ENCODE results near the gene PDPN.
"Not testable (repeated sequence)": the region's sequence is repeated elsewhere in the genome, so short reads cannot be mapped to it uniquely, and the experiment has no call there.

The PDPN gene, protein sequence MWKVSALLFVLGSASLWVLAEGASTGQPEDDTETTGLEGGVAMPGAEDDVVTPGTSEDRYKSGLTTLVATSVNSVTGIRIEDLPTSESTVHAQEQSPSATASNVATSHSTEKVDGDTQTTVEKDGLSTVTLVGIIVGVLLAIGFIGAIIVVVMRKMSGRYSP
- total RNA-seq: 0.18 to 6.7 (median 1.4) reads per million in 18 experiments

DNA sequence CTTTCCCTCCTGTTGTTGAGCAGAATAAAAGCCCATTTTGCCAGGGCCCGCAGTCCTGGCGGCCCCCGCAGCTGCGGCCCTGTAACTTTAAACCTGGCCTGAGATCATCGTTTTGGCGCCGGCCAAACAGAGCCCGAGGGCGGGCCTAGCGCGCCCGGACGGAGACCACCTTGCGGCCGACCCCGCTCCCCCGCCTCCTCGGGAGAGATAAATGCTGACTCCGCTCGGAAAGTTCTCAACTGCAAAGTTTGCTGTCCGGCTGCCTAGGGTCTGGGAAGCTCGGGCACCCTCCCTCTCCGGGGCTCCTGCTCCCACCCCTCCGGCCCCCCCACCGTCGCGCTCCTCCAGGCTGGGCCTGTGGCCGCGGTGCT lies at the start of gene PDPN:
PDPN (plus strand) TSS at position 238 of the 371 bp plus-strand sequence. CDS start 202 bp downstream, outside the sequence.
- DNase-seq: no peak

DNA sequence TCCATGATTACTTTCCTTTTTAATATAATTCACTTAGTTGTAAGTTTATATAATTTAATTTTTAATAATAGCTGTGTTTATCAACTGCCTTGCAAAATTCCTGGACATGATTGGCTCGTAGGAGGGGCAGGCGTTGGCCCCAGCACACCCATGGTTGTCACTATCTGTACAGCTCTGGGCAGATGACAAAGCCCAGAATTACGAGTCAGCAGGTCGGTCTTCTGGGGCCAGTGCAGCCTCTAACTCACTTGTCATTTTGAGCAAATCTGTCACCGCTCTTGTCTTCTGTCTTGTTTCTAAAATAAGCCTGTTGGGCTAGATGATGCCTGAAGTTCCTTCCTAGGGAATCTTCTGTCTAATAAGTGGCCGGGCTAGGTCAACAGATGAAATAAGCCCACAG lies 48.4 kb upstream of the PDPN start:
- no peak for DNase-seq

DNA sequence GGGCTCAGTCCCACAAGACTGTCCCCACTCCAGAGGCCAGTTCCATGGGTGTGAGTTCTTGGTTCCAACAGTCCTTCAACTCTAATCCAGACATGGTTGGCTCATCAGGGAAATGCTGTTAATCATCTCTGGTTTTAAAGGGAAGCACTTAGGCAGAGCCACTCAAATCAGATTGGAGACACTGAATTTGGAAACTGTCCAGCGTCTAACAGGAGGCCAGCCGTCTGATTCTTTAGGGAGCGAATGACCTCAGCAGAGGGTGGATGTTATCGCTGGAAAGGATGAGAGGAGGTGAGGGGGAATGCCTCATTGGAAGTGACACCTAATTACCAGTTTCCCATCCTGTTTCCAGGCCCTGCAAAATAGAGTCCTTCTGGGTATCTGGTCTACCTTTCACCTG lies 47.1 kb upstream of the PDPN start:
- no peak for DNase-seq

DNA sequence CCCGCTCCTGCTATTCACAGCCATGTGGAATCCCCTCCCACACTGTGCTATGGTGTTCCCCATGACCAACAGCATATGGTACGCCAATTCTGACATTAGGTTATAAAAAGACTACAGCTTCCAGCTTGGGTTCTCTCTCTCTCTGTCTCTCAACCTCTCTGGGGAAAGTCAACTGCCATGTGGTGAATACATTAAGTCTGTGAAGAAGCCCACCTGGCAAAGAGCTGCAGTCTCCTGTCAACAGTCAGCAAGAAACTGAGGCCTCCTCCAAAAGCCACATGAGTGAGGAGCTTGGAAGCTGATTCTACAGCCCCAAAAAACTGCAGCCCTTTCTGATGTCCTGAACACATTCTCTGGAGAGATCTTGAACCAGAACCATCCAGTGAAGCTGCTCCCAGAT lies 44.8 kb upstream of the PDPN start:
- DNase-seq: no peak

DNA sequence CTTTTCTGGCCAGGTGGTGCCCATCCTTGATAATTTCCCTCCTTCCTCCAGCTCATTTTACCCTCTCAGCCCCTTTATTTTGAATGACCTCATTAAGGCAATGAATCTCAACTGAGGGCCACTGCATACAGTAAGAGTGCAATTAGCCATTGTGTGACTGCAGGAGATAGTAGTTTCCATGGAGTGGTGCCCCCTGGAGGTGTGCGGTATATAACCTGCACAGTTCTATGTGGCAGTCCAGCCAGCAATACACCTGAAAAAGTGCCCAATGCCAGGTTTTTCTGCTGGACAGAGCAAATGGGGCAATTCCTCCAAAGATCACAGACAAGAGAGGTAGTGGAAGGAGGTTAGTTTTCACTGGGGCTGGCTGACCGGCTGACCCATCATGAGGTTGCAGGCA lies 43.9 kb upstream of the PDPN start:
- DNase-seq: no peak

DNA sequence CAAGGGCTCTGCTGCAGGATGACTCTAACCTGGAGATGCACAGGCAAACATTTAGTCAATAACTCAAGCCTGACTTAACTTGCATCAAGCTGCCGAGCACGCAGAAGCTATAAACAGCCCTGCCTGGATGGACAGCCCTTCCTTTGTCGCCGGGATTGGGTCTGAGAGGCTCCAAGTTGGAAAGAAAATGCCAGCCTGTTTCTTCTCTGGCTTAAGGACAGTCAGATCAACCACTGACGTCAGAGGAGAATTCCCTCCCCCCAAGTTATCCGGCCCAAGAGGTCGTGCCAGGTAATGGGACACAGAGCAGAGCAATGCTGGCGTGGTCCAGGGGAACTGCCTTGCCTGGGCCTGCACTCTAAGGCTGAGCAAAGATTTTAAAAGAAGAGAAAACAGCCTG lies 42.8 kb upstream of the PDPN start:
- no peak for DNase-seq

DNA sequence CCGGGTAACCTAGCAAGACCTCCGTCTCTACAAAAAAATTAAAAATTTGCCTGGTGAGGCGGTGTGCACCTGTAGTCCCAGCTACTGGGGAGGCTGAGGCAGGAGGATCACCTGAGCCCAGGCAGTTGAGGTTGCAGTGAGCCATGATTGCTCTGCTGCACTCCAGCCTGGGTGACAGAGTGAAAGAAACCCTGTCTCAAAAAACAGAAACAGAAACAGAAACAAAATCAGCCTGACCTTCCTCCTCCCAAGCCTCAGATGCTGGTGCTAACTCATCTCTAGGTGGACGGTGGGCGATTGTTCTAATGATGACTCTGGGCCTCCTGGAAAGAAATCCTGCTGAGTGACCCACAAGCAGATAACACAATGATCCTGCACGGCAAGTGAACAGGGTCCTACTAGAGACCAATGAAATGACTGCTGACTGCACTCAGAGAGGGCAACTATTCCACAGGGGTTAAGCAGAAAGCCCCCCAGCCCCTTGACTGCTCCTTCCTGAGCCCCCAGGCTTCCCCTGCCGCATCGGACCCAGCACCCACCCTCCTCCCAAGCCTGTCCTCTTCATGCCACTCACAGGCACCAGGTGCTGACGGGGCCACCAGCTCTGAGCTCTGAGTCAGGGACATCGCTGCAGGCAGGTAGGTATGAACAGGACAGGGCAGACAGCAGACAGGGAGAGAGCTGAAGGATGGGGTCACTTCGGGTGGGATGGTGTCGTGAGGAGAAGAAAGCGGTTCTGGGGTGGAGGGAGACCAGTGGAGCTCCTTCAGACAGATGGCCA lies 42.0 kb upstream of the PDPN start:
- no peak for DNase-seq

DNA sequence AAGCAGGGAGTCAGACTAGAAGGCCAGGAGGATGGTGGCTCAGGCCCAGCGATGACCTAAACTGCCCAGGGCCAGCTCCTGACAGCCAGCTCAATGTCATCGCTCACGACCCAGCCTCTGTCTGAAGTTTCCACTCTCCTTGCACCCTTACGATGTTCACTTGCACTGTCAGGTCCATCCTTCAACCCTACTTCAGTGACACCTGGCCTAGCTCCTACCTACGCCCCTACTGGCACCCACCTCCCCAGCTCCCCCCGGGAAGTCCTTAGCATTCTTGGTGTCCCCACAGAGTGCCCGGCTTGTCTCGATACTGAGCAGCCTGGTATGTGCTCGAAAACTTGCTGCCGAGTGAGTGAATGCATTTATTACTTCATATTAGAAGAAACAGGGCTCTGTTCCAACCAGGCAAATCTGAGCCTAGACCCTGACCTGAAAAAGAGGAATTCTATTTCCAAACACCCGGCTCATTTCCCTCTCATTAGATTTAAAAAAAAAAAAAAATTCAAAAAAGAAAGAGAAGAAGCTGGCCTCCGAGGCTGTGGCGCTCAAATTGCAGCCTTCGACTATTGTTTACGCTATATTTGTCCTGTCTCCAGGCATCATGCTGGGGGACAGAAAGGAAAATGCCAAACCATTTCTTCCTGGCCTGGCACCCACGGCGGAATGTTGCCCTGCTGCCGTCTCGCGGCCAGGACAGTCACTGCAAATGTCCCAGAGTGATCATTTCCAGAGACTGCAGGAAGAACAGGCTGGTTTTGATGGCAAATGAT lies 40.0 kb upstream of the PDPN start:
- DNase-seq: peak in 1 of 2 donors; percentile 3

DNA sequence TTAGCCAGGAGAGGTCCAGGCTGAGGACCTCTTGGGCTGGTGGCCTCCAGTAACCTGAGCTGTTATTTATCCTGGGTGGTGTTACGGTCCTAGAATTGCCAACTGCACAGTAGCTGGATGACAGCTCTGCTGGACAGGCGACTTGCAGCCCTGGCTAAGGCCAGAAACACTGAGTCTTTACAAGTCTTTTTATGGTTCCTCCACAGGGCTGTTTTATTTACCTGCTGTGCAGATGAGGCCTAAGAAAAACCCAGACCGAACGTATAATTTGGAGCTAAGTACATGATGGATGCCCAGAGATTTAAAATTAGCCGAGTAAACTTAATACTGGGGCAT lies 39.4 kb upstream of the PDPN start:
- no peak for DNase-seq

DNA sequence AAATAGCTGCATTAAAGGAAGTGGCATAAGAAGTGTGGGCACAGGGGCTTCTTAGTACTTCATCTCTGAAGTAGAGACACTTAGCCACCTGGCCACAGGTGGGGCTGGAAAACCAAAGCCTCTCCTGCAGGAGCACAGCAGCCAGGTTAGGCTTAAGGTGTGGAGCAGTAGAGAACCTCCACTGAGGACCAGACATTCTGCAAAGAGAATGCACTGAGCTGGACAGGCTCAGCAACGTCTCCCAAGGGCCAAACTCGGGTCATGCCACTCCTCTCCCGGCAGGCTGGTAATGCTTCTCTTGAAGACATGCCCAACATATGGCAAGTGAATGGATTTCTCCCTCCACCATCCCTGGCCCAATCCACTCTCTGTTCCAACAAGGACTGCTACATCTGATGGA lies 36.8 kb upstream of the PDPN start:
- DNase-seq: no peak

DNA sequence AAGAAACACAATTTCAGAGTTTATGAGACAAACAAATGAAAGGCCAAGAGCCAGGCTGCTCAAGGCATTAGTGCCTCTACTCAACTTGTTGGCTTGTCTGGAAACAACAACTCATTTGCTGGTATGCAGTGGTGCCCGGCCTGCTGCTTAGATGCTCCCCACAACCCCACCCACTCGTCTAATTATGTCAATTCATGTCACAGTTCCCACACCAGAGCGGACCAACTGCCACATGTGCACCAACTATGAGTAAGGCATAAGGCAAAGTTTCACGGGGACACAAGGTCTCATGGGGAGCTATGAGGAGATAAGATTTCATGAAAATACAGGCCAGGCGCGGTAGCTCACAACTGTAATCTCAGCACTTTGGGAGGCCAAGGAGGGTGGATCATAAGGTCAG lies 35.4 kb upstream of the PDPN start:
- DNase-seq: no peak

DNA sequence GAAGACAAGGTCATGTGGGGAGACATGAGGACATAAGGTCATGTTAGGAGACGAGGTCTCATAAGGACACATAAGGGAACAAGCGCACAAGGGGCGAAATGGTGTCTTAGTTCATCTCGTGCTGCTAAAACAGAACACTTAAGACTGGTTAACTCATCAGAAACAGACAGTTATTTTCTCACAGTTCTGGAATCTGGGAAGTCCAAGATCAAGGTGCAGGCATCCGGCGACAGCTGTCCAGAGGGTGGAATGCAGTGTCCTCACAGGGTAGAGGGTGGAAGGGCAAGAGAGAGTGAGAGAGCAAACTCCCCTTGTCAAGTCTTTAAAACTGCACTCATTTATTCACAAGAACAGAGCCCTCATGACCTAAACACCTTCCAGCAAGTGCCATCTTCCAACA lies 34.6 kb upstream of the PDPN start:
- no peak for DNase-seq

DNA sequence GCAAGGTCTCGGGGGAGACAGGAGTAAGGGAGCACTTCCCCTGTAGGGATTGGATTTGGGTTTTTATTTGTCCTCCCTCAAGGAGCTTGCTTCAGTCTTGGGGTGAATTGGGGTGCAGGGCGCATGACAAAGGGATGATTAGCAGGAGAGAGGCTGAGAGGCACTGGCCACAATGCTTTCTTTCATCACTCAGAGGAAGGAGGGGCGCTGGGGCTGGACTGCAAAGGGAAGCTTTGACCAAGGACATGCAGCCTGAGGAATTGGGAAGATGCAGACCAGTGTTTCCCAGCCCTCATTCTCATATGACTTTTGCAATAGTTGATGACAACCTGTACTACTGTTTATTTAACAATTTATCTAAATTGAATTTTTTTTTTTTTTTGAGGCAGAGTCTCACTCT lies 34.1 kb upstream of the PDPN start:
- no peak for DNase-seq

DNA sequence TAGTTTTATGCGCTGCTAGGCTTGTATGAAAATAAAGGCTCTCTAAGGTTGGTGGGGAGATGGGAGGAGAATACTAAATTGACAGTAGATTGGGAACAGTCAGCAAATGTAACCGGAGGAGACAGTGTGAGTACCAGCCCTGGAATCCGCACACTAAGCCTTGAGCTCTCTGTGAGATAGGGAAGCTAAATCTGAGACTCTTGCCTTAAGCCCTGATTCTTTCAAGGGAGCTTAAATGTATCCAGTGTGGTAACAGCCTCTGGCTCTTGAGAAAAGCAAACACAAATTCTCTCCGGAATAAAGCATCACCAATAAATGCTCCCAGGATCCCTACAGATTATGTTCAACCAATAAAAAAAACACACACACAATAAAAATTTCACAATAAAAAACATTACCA lies 33.0 kb upstream of the PDPN start:
- no peak for DNase-seq

DNA sequence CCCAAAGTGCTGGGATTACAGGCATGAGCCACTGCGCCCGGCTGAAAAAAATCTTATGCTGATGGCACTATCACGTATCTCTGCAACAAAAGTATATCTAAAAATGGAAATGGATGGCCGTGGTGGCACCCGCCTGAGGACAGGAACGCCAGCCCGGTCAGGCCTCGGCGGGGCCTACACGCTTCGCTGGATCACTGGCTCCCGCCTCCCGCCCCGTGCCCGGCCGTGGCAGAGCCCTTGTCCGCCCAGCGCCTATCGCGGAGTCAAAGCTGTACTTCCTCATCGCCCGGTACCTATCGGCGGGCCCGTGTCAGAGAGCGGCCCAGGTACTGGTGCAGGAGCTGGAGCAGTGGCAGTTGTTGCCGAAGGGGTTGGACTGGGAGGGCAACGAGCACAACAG lies 28.8 kb upstream of the PDPN start:
- DNase-seq: no peak

DNA sequence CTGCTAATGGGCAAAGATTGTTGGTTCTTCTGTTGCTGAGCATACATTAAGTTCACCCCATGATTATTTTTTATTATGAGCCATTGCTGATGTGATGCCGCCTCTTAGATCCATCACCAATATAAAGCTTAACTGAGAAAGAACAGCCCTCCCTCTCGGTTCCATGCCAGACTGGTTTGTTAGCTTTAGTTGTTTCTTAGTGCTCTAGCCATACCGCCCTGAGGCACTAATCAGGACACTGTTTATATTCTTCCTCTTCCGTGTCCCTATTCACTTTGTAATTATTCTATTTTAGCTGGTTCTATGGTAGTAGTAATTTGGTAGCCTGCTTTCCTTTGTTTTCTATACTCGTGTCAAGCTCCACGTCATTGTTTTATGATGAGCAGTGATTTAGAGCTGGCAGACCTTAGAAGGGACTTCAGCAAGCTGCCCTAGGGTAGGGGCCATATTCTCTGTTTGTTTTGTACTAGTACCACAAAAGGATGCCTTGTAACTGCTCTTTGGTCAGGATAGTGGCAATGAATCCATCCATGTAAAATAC lies 27.3 kb upstream of the PDPN start:
- DNase-seq: no peak

DNA sequence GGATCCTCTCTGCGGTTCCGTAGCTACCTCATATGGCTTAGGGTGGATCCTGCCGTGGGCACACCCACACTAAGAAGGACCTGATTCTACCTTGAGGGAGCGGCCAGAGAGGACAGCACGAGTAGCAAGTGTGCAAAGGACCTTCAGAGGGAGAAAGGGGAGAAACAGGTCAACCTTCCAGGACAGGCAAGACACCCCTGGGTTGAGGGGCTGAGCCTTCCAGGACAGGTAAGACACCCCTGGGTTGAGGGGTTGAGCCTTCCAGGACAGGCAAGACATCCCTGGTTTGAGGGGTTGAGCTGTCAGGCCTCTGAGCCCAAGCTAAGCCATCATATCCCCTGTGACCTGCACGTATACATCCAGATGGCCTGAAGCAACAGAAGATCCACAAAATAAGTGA lies 23.1 kb upstream of the PDPN start:
- no peak for DNase-seq

DNA sequence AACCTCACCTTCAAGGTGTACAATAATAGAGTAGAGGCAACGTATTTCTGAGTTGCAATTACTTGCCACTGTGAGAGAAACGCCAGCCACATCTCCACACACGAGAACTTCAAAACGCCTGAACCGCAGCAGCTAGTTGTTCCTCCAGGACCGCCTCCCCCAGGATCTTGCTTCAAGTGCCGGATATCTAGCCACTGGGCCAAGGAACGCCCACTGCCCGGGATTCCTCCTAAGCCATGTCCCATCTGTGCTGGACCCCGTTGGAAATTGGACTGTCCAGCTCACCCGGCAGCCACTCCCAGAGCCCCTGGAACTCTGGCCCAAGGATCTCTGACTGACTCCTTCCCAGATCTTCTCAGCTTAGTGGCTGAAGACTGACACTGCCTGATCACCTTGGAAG lies 20.7 kb upstream of the PDPN start:
- not testable (repeated sequence) for DNase-seq

DNA sequence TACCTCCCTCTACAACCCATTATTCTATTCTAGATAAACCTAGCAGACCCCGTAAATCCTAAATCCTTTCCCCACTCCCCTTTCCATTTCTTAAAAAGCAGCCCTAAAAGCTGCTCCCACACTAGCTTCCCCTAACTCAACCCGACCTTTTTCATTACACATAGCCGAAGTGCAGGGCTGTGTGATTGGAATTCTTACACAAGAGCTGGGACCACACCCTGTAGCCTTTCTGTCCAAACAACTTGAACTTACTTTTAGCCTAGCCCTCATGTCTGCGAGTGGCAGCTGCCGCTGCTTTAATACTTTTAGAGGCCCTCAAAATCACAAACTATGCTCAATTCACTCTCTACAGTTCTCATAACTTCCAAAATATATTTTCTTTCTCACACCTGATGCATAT lies 19.6 kb upstream of the PDPN start:
- DNase-seq: no peak

DNA sequence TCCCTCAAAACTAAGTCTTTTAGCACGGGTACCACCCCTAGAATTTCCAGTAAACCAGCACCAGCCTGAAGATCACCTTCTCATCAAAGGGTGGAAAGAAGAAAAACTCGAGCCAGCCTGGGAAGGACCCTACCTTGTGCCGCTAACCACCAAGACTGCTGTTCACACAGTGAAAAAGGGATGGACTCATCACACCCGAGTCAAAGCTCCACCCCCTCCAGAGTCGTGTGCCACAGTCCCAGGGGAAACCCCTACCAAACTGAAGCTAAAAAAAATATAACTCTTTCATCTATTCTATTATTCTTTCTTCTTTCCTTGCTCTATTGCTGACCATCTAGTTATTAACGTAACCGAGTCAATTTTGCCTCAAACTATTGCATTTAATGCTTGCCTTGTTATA lies 13.2 kb upstream of the PDPN start:
- DNase-seq: not testable (repeated sequence)

DNA sequence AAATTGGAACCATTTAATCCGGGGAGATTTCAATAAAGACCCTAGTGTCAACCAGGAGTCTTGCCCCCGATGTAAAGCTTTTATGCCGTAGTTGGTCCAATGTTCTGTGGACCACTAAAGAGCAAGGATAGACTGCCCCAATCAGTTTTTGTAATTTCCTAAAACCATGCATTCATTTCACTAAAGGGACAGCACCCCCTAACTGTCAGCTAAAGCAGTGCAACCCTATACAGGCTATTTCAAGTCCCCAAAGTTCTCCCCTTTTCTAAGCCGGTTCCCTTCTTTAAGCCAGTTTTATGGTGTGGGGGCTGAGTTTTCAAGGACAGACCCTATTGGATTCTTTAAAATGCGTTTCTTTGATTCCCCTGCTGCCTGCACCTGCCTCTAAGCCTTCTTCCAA lies 12.7 kb upstream of the PDPN start:
- DNase-seq: peak in 1 of 2 donors; percentile 11

DNA sequence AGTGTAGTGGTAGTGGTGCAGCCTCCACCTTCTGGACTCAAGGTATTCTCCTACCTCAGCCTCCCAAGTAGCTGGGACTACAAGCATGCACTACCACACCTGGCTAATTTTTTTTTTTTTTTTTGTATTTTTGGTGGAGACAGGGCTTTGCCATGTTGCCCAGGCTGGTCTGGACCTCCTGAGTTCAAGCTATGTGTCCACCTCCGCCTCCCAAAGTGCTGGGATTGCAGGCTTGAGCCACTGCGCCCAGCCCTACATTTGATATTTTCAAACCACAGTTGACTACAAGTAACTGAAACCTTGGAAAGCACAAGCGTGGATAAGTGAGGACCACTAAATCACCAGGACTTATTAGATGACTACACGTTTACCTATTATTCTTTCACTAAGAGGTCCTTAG lies 10.0 kb upstream of the PDPN start:
- no peak for DNase-seq

DNA sequence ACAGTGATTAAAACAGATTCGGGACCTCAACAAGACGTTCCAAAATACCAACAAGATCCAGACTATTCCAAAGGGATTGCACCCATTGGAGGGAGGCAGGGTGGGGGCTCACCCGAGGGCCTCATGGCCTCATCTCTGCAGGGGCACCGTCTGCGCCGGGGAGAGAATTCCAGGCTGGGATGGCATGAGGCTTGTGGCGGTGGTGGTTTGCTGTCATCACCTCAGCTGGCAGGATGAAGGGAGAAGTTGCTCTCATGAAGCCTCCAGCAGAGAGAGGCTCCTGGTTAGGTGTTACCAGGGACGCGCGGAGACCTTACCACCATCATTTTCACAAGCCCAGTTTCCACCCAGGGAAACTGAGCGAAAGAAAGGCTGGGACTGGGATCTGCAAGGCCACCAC lies 6.7 kb upstream of the PDPN start:
- DNase-seq: no peak

DNA sequence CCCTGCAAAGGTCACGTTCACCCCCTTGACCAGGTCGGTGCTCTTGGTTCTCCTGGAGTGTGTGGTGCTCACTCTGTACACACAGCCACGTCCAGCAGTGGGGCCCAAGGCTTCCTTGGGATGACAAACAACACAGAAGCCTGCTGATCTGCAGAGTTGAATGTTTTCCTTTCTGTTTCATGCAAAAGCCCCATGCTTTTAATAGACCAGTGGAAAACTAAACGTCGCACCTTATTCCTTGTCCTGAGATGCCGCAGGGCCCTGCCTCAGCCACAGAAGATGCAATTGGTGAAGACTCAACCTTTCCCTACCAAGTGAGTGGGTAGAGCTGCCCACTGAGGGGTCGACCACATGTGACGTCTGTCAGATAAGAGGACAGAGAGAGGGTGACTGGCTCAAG lies 5.8 kb upstream of the PDPN start:
- DNase-seq: no peak

Data from inflammatory macrophage (primary cell).